IMR-90 (cell line): ENCODE measurements around the gene LDLRAD3. TPM values are rescaled to one million over a fixed set of nuclear protein-coding genes. Genes with fewer than 3 reads are reported as not detected.

Experiments
- ATAC-seq: fragments of 200-7000 bp; cut with Tn5 transposase; 2 replicates; pipeline ENCODE4 v1.9.1; 2020; ENCODE audit warnings: low read depth, mild to moderate bottlenecking, moderate library complexity
- BruUV-seq: library from RNA; stranded (reverse); fragments of 400-500 nt; replicated peaks from 2 replicates; lab custom pipeline; 2021; lab: Mats Ljungman, UMichigan
- CTCF ChIA-PET: fragments of 300-600 bp; formaldehyde crosslinking; extraction: SDS; loops from one replicate; lab custom pipeline; 2021; ENCODE audit warnings: antibody characterized with exemption; lab: Yijun Ruan, JAX
- POLR2A ChIA-PET: fragments of 300-600 bp; sonication (Branson Sonifier 250); formaldehyde crosslinking; loops from one replicate; lab custom pipeline; 2022; ENCODE audit warnings: antibody characterized with exemption; ENCODE audit not compliant: unreplicated experiment; lab: Charles Lee
- DNase-seq: peaks from one replicate; pipeline ENCODE4 v3.0.0; 2013
- H2AFZ ChIP-seq: replicated peaks from 2 replicates; pipeline ENCODE3; 2013; ENCODE audit warnings: low read length, mild to moderate bottlenecking; ENCODE audit not compliant: poor library complexity
- H2AK5ac ChIP-seq: 2 replicates; pipeline ENCODE4 v1.6.1; 2013; ENCODE audit warnings: low read depth, low read length, inconsistent platforms
- H2AK9ac ChIP-seq: replicated peaks from 2 replicates; pipeline ENCODE3; 2013; ENCODE audit warnings: mild to moderate bottlenecking, low read depth, low read length, moderate library complexity; ENCODE audit not compliant: poor library complexity
- H2BK120ac ChIP-seq: 2 replicates; pipeline ENCODE4 v1.6.1; 2013; ENCODE audit warnings: low read depth, low read length, inconsistent platforms
- H2BK15ac ChIP-seq: 3 replicates; pipeline ENCODE4 v1.6.1; 2013; ENCODE audit warnings: low read depth, low read length, inconsistent platforms
- H2BK20ac ChIP-seq: 2 replicates; pipeline ENCODE4 v1.6.1; 2013; ENCODE audit warnings: low read depth, mild to moderate bottlenecking, inconsistent platforms, low read length, moderate library complexity
- H2BK5ac ChIP-seq: 2 replicates; pipeline ENCODE4 v1.6.1; 2013; ENCODE audit warnings: mild to moderate bottlenecking, low read depth, low read length, inconsistent platforms; ENCODE audit not compliant: poor library complexity, severe bottlenecking
- H3K14ac ChIP-seq: replicated peaks from 2 replicates; pipeline ENCODE4 v1.6.1; 2013; ENCODE audit warnings: low read depth, low read length, inconsistent platforms
- H3K18ac ChIP-seq: 2 replicates; pipeline ENCODE4 v1.6.1; 2013; ENCODE audit warnings: low read depth, low read length, control low read depth
- H3K23ac ChIP-seq: 2 replicates; pipeline ENCODE4 v1.6.1; 2013; ENCODE audit warnings: low read depth, low read length, inconsistent platforms
- H3K27ac ChIP-seq: 2 replicates; pipeline ENCODE4 v1.5.1; 2013; ENCODE audit warnings: mild to moderate bottlenecking, control low read depth, low read length; ENCODE audit not compliant: insufficient read depth
- H3K27me3 ChIP-seq: 2 replicates; pipeline ENCODE4 v1.6.1; 2013; ENCODE audit warnings: low read length; ENCODE audit not compliant: control insufficient read depth, insufficient read depth
- H3K36me3 ChIP-seq: 2 replicates; pipeline ENCODE4 v1.6.1; 2013; ENCODE audit warnings: low read length, mixed read lengths; ENCODE audit not compliant: control insufficient read depth, insufficient read depth
- H3K4ac ChIP-seq: 2 replicates; pipeline ENCODE4 v1.6.1; 2013; ENCODE audit warnings: low read depth, low read length, inconsistent platforms
- H3K4me1 ChIP-seq: 2 replicates; pipeline ENCODE4 v1.6.1; 2013; ENCODE audit warnings: low read length, mixed read lengths; ENCODE audit not compliant: control insufficient read depth, insufficient read depth
- H3K4me2 ChIP-seq: 2 replicates; pipeline ENCODE4 v1.6.1; 2013; ENCODE audit warnings: low read depth, mild to moderate bottlenecking, control low read depth, low read length, moderate library complexity
- H3K4me3 ChIP-seq: 2 replicates; pipeline ENCODE4 v1.5.1; 2013; ENCODE audit warnings: low read depth, mild to moderate bottlenecking, control low read depth, low read length, moderate library complexity; ENCODE audit not compliant: insufficient read depth
- H3K56ac ChIP-seq: 2 replicates; pipeline ENCODE4 v1.6.1; 2013; ENCODE audit warnings: low read length, inconsistent platforms; ENCODE audit not compliant: insufficient read depth; ENCODE audit errors: extremely low read depth
- H3K79me1 ChIP-seq, 2 experiments: 2 replicates each; pipeline ENCODE4 v1.6.1; 2013; ENCODE audit warnings: low read length in 2 of 2, inconsistent platforms in 1 of 2, low read depth in 1 of 2
- H3K9ac ChIP-seq: 2 replicates; pipeline ENCODE4 v1.6.1; 2013; ENCODE audit warnings: low read depth, low read length, control low read depth
- H3K9me1 ChIP-seq: 2 replicates; pipeline ENCODE4 v1.6.1; 2013; ENCODE audit warnings: low read length, inconsistent platforms; ENCODE audit not compliant: insufficient read depth
- H3K9me3 ChIP-seq: 2 replicates; pipeline ENCODE4 v1.6.1; 2013; ENCODE audit warnings: low read length; ENCODE audit not compliant: control insufficient read depth, insufficient read depth
- H4K20me1 ChIP-seq: 2 replicates; pipeline ENCODE4 v1.6.1; 2013; ENCODE audit warnings: low read length, inconsistent platforms; ENCODE audit not compliant: insufficient read depth
- H4K5ac ChIP-seq: 2 replicates; pipeline ENCODE4 v1.6.1; 2013; ENCODE audit warnings: mild to moderate bottlenecking, low read depth, low read length, control low read depth
- H4K8ac ChIP-seq, 2 experiments: 2 replicates each; pipeline ENCODE4 v1.6.1; 2013; ENCODE audit warnings: low read depth in 2 of 2, low read length in 2 of 2, control low read depth in 1 of 2, inconsistent platforms in 1 of 2
- H4K91ac ChIP-seq: 2 replicates; pipeline ENCODE4 v1.6.1; 2013; ENCODE audit warnings: low read depth, low read length, inconsistent platforms; ENCODE audit not compliant: insufficient read depth
- BHLHE40 ChIP-seq: fragments of 150-350 bp; IDR thresholded peaks from 2 replicates; pipeline ENCODE4 v1.6.1; 2016; ENCODE audit warnings: mild to moderate bottlenecking, low read depth, low read length
- CEBPB ChIP-seq: IDR thresholded peaks from 2 replicates; pipeline ENCODE4 v1.6.1; 2012; ENCODE audit warnings: low read depth, low read length, improper control_type of control experiment
- CHD1 ChIP-seq: IDR thresholded peaks from 2 replicates; pipeline ENCODE4 v1.6.1; 2012; ENCODE audit warnings: low read depth, low read length, improper control_type of control experiment
- CTCF ChIP-seq: conservative IDR thresholded peaks from 2 replicates; pipeline ENCODE4 v1.5.1; 2012; ENCODE audit warnings: mild to moderate bottlenecking, low read depth, low read length, improper control_type of control experiment
- ELK1 ChIP-seq: fragments of 150-350 bp; IDR thresholded peaks from 2 replicates; pipeline ENCODE4 v1.6.1; 2016; ENCODE audit warnings: low read depth, mild to moderate bottlenecking, low read length, moderate library complexity, borderline replicate concordance
- FOS ChIP-seq: fragments of 150-350 bp; IDR thresholded peaks from 2 replicates; pipeline ENCODE4 v1.6.1; 2016; ENCODE audit warnings: low read depth, low read length
- MAFK ChIP-seq: IDR thresholded peaks from 2 replicates; pipeline ENCODE4 v1.6.1; 2012; ENCODE audit warnings: low read depth, low read length, improper control_type of control experiment
- MAZ ChIP-seq: IDR thresholded peaks from 2 replicates; pipeline ENCODE4 v1.6.1; 2012; ENCODE audit warnings: low read depth, mild to moderate bottlenecking, low read length, improper control_type of control experiment, moderate library complexity, borderline replicate concordance
- MXI1 ChIP-seq: IDR thresholded peaks from 2 replicates; pipeline ENCODE4 v1.6.1; 2012; ENCODE audit warnings: low read depth, mild to moderate bottlenecking, low read length, moderate library complexity, borderline replicate concordance
- RAD21 ChIP-seq: IDR thresholded peaks from 2 replicates; pipeline ENCODE4 v1.6.1; 2012; ENCODE audit warnings: low read length, improper control_type of control experiment
- RCOR1 ChIP-seq: IDR thresholded peaks from 2 replicates; pipeline ENCODE4 v1.6.1; 2012; ENCODE audit warnings: mild to moderate bottlenecking, low read length, improper control_type of control experiment; ENCODE audit not compliant: insufficient replicate concordance
- RFX5 ChIP-seq: IDR thresholded peaks from 2 replicates; pipeline ENCODE4 v1.8.0; 2012; ENCODE audit warnings: low read depth, mild to moderate bottlenecking, low read length, moderate library complexity
- SMC3 ChIP-seq: fragments of 150-350 bp; IDR thresholded peaks from 2 replicates; pipeline ENCODE4 v1.6.1; 2016; ENCODE audit warnings: low read depth, mild to moderate bottlenecking, antibody characterized with exemption, low read length, moderate library complexity
- USF2 ChIP-seq: fragments of 150-350 bp; IDR thresholded peaks from 2 replicates; pipeline ENCODE4 v1.6.1; 2017; ENCODE audit warnings: mild to moderate bottlenecking, antibody characterized with exemption, low read length, low read depth
- WGBS, 2 experiments: methylation state at CpG; one replicate each; pipeline versions ENCODE4 v1.1.5 to v1.1.7; 2013; ENCODE audit warnings: missing lambda C conversion rate in 2 of 2; ENCODE audit not compliant: insufficient read length in 1 of 2; ENCODE audit errors: extremely low coverage in 2 of 2; 5-methylcytosine and 5-hydroxymethylcytosine counted together
- dilution Hi-C: fragments of 300-500 bp; cut with HindIII; formaldehyde crosslinking; loops from one replicate; pipeline ENCODE4 v1.14.3; 2018; ENCODE audit warnings: low sequenced_read_pairs; ENCODE audit not compliant: unreplicated experiment
- in situ Hi-C: fragments of 300-500 bp; cut with MboI; formaldehyde crosslinking; loops from 3 replicates; pipeline ENCODE4 v1.14.3; 2019; ENCODE audit warnings: low sequenced_read_pairs, inconsistent platforms, mixed read lengths
- intact Hi-C: fragments of 100-400 bp; cut with micrococcal nuclease; formaldehyde crosslinking; loops from 2 replicates; pipeline ENCODE4 v1.10.0; 2022
- polyA plus RNA-seq, 3 experiments: library from polyadenylated mRNA; depleted of rRNA; stranded (reverse); fragments of >200 nt; gene quantifications; 2 replicates each; pipeline ENCODE4 v1.2.3, GENCODE V29; 2012; ENCODE audit warnings: low replicate concordance in 1 of 3
- total RNA-seq: library from RNA; depleted of rRNA; stranded (reverse); fragments of >200 nt; gene quantifications from 2 replicates; pipeline ENCODE4 v1.2.3, GENCODE V29; 2012

Gene LDLRAD3
- total and polyA plus RNA-seq, 2 of the 4 experiments (the other 2 are of a cell fraction) = 2.7 to 6.4 TPM

GRCh38 chr11:36070954-36071330, 127.1 kb downstream of the LDLRAD3 start:
- H3K9me3 ChIP-seq = peaks cover 4% of the 10 kb centered on the region; the same call in 1 of the 2 replicates
- no peaks in the 10 kb centered on the region for H3K27me3 ChIP-seq
- BruUV-seq = no TSS peak
- H3K18ac ChIP-seq = no peak overlapping the region
- no peak overlapping the region for H3K9ac ChIP-seq
- ATAC-seq (no peak), DNase-seq (no peak)
- H3K4ac ChIP-seq = no peak overlapping the region
- no peak overlapping the region for H3K56ac ChIP-seq
- H3K23ac ChIP-seq = no peak overlapping the region
- H2AK9ac ChIP-seq = no peak overlapping the region
- H4K20me1 ChIP-seq = no peaks in the 10 kb centered on the region
- H3K4me1 ChIP-seq = peaks cover 21% of the 10 kb centered on the region
- no peak overlapping the region for H2BK120ac ChIP-seq
- no peak overlapping the region for H3K4me2 ChIP-seq
- no peaks in the 10 kb centered on the region for H3K36me3 ChIP-seq
- H4K5ac ChIP-seq = no peak overlapping the region
- ChIA-PET CTCF (no interaction called here), POLR2A (no interaction called here)
- no peak overlapping the region for H2BK20ac ChIP-seq
- peaks cover 12% of the 10 kb centered on the region for H3K9me1 ChIP-seq
- H2BK15ac ChIP-seq = no peak overlapping the region
- no peak overlapping the region for H2AK5ac ChIP-seq
- no peak overlapping the region for H2AFZ ChIP-seq
- intact Hi-C loops (no loop called here), in situ Hi-C loops (no loop called here), dilution Hi-C loops (no loop called here)
- 100% methylated on average over 4 of the region's 5 CpGs; no CpG with 5 or more reads in 1 of the 2 experiments for WGBS, 2 experiments
- H3K79me1 ChIP-seq = peaks cover 7 to 13% of the 10 kb centered on the region in 2 experiments; a peak in 2 of 4 replicates
- H4K91ac ChIP-seq = no peak overlapping the region
- H3K14ac ChIP-seq = no peak overlapping the region
- no peak overlapping the region for H3K27ac ChIP-seq
- TF ChIP-seq SMC3 (no peak), MAZ (no peak), RFX5 (no peak), MXI1 (no peak), CTCF (no peak), CEBPB (no peak), MAFK (no peak), FOS (no peak), CHD1 (no peak), ELK1 (no peak), RAD21 (no peak), USF2 (no peak), RCOR1 (no peak), BHLHE40 (no peak)
- no peak overlapping the region for H2BK5ac ChIP-seq
- H3K4me3 ChIP-seq = no peak overlapping the region
- no peak overlapping the region for H4K8ac ChIP-seq
